T47D (cell line): ENCODE measurements around the gene ZMYM4.

Experiments
- DNase-seq, 2 experiments: peaks; one replicate each; pipeline versions ENCODE4 v3.0.0 to v3.0.0-alpha.2; 2011 to 2012; ENCODE audit warnings: low read depth in 1 of 2, low spot score in 1 of 2
- JUND ChIP-seq: IDR thresholded peaks from 2 replicates; pipeline ENCODE4 v1.6.1; 2012; ENCODE audit warnings: low read depth
- in situ Hi-C: cut with HindIII; loops from 2 replicates; pipeline ENCODE4 v1.10.0; 2016; ENCODE audit warnings: low sequenced_read_pairs, low pct_unique_long_range_greater_than_20kb

Gene ZMYM4

DNA sequence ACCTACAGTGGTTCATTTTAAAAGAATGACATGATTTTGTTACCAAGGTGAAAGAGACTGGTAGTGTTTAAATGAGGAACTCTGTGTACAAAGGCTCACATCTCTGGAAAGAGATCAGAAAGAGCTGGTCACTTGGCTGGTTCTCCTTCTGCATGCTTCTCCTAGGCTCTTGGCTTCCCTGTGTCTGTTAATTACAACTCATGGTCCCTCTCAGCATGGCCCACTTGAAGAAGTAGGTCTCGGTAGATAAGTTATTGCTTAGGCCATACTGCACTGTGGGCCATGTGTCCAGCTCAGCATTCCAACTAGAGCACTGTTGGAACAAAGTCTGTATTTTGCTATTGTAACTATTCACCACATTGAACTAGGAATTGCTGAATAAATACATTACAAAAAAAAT is 197.6 kb downstream of the ZMYM4 start:
- DNase-seq, result no peak
- no peak for TF ChIP-seq JUND
- in situ Hi-C loops, result no loop called here

DNA sequence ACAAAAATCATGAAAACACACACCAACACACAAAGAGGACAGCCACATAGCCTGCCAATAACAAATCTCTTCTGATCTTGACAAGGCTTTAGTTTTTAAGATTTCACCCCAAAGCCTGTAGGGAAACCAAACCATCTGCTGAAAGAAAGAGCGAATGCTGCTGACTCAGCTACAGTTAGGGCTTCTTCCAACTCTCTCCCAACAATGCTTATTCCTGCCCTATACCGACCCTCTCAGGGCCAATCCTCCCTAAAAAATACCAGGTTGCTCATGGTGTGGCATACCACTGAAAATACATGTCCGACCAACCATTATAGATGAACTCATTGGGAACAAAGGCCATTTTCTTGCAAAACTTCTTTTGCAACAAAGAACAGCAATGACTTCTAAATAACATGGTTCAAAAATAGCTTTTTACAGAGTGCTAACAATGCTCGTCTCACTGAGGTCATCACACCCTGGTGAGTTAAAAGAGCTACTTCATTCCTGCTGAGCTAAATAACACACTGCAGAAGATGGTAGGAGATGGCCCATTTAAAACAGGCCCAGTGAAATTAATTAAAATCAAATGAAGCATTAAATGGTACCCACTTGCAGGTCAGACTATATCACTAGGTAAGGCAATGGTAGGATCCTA is 202.6 kb downstream of the ZMYM4 start:
- in situ Hi-C loops, result no loop called here
- no peak for DNase-seq
- no peak for TF ChIP-seq JUND
